ENCODE measurements around the gene EPS8. TPM values are rescaled to one million over a fixed set of nuclear protein-coding genes. Genes with fewer than 3 reads are reported as not detected.

EPS8 gene
- polyA plus RNA-seq, 1 of the 3 experiments (the other 2 are of a cell fraction) = 19.8 TPM

GRCh38 chr12:15722951-15723350 lies 66.2 kb downstream of the EPS8 start (continued):
- no peak for TF ChIP-seq EP300 (IDR thresholded peaks at IDR 0.05; ENCODE audit: borderline replicate concordance in 1 of 2, low read depth in 1 of 2, low read length in 1 of 2)
- TF ChIP-seq, protein P1, sequence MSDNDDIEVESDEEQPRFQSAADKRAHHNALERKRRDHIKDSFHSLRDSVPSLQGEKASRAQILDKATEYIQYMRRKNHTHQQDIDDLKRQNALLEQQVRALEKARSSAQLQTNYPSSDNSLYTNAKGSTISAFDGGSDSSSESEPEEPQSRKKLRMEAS (IDR thresholded peaks at IDR 0.05; ENCODE audit: low read depth) = no peak

DNA sequence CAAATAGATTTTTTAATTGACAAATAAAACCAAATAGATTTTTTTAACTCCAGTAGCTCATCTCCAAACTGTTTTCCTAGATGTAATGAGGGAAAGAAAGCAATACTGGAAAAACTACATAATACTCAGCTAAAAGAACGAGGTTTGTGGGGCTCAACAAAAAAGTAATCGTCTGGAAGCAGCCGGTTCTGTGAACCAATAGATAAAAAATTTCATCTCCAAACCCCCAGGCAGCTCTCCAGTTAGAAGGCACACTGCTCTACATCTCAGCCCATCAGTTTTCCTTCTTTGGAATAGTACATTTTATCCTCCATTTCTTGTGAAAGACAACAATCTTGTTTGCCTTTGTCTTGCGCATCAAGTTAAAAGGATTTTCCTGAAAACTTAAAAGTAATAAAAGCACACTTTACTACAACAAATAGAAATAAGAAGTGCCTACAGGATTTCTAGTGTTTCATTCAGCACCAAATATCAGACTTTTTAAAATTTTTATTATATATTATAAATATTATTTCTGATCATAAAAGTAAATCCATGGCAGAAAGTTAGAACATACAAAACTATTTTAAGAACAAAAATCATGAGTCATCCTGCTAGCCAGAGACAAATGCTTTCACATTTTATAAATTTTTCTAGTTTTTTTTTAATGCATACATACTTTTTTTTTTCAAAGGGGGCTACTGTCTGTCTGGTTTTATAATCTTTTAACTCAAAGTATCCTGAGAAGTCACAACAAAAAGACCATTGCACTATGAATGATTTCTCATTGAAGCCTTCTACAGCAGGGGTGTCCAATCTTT lies 67.7 kb downstream of the EPS8 start:
- no peak overlapping the region for H3K4me3 ChIP-seq (ENCODE audit: low read depth in 2 of 2, low read length in 1 of 2)
- peak overlapping the region; percentile 58 for H3K4me2 ChIP-seq
- H3K9me2 ChIP-seq = no peaks in the 10 kb centered on the region
- POLR2A ChIA-PET = no interaction called here
- peaks cover 91% of the 10 kb centered on the region for H3K79me2 ChIP-seq (ENCODE audit: insufficient read depth)
- no peaks in the 10 kb centered on the region for H4K20me1 ChIP-seq (ENCODE audit: insufficient read depth)
- H3F3A ChIP-seq (replicated peaks; ENCODE audit: insufficient read depth) = peaks cover 6% of the 10 kb centered on the region
- WGBS (ENCODE audit: low lambda C conversion rate) = 70% methylated on average over 4 of the region's 4 CpGs
- no peaks in the 10 kb centered on the region for H3K36me3 ChIP-seq (replicated peaks in 1 of 2; ENCODE audit: control insufficient read depth in 1 of 2, insufficient read depth in 2 of 2, low read length in 1 of 2)
- no peak overlapping the region for H2AFZ ChIP-seq (ENCODE audit: low read depth)
- CTCF ChIA-PET = interaction anchor here (0.6 kb wide), 1 partner anchor 154 kb away, joined by 3 read pairs; no protein-coding TSS in a partner anchor
- peak overlapping the region; percentile 65 to 87; a peak in 3 of 4 replicates for H3K27ac ChIP-seq (ENCODE audit: low read depth in 2 of 2, low read length in 1 of 2)
- peak overlapping the region; percentile 36; the same call in 1 of the 2 replicates for H3K9ac ChIP-seq
- H3K9me3 ChIP-seq = no peaks in the 10 kb centered on the region
- TF ChIP-seq RFX5 (IDR thresholded peaks at IDR 0.05; ENCODE audit: low read length) (no peak), TAF1 (IDR thresholded peaks at IDR 0.05; ENCODE audit: borderline replicate concordance, low read depth, low read length) (no peak), TCF12 (IDR thresholded peaks at IDR 0.05) (no peak; the same call in 1 of the 2 replicates), FOXM1 (IDR thresholded peaks at IDR 0.05; ENCODE audit: low read depth) (no peak), MXI1 (IDR thresholded peaks at IDR 0.05; ENCODE audit: low read depth, low read length) (no peak), SMC3 (IDR thresholded peaks at IDR 0.05; ENCODE audit: low read depth, low read length) (no peak), NRF1 (IDR thresholded peaks at IDR 0.05; ENCODE audit: low read depth, low read length) (no peak), FOSL2 (IDR thresholded peaks at IDR 0.05; ENCODE audit: borderline replicate concordance, low read depth) (peak; percentile 37; the same call in 1 of the 2 replicates), MEF2A (IDR thresholded peaks at IDR 0.05; ENCODE audit: borderline replicate concordance, low read depth) (peak; percentile 65; the same call in 1 of the 2 replicates), GATA2 (CRISPR knock-in tag; IDR thresholded peaks at IDR 0.05) (no peak), RAD21 (IDR thresholded peaks at IDR 0.05; ENCODE audit: low read length) (no peak), EP300 (IDR thresholded peaks at IDR 0.05; ENCODE audit: borderline replicate concordance in 1 of 2, low read depth in 1 of 2, low read length in 1 of 2) (0 out of 4 replicates have a peak, but pooled peaks of 1 of the 2 experiments have one; percentile 25), JUND (IDR thresholded peaks at IDR 0.05) (peak; percentile 48; the same call in 1 of the 2 replicates), NFIC (IDR thresholded peaks at IDR 0.05; ENCODE audit: borderline replicate concordance) (no peak), FOXJ3 (CRISPR knock-in tag; IDR thresholded peaks at IDR 0.05) (no peak)
- TF ChIP-seq, protein P2, sequence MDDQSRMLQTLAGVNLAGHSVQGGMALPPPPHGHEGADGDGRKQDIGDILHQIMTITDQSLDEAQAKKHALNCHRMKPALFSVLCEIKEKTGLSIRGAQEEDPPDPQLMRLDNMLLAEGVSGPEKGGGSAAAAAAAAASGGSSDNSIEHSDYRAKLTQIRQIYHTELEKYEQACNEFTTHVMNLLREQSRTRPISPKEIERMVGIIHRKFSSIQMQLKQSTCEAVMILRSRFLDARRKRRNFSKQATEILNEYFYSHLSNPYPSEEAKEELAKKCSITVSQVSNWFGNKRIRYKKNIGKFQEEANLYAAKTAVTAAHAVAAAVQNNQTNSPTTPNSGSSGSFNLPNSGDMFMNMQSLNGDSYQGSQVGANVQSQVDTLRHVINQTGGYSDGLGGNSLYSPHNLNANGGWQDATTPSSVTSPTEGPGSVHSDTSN (IDR thresholded peaks at IDR 0.05) = peak; percentile 7; the same call in 1 of the 2 replicates
- TF ChIP-seq, protein P1 (IDR thresholded peaks at IDR 0.05; ENCODE audit: low read depth) = no peak
- TF ChIP-seq, protein P3, sequence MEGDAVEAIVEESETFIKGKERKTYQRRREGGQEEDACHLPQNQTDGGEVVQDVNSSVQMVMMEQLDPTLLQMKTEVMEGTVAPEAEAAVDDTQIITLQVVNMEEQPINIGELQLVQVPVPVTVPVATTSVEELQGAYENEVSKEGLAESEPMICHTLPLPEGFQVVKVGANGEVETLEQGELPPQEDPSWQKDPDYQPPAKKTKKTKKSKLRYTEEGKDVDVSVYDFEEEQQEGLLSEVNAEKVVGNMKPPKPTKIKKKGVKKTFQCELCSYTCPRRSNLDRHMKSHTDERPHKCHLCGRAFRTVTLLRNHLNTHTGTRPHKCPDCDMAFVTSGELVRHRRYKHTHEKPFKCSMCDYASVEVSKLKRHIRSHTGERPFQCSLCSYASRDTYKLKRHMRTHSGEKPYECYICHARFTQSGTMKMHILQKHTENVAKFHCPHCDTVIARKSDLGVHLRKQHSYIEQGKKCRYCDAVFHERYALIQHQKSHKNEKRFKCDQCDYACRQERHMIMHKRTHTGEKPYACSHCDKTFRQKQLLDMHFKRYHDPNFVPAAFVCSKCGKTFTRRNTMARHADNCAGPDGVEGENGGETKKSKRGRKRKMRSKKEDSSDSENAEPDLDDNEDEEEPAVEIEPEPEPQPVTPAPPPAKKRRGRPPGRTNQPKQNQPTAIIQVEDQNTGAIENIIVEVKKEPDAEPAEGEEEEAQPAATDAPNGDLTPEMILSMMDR (IDR thresholded peaks at IDR 0.05) = no peak
- peaks cover 0 to 29% of the 10 kb centered on the region in 2 experiments; a peak in 3 of 4 replicates for H3K4me1 ChIP-seq (ENCODE audit: control insufficient read depth in 1 of 2, insufficient read depth in 2 of 2, low read depth in 1 of 2, low read length in 1 of 2)
- no peak for DNase-seq
- no peaks in the 10 kb centered on the region for H3K27me3 ChIP-seq (ENCODE audit: insufficient read depth)

Measured in SK-N-SH (cell line).